Measurements from ENCODE around the gene BCL3. TPM values are rescaled to one million over a fixed set of nuclear protein-coding genes. Genes with fewer than 3 reads are reported as not detected.
"Not testable (repeated sequence)": the region's sequence is repeated elsewhere in the genome, so short reads cannot be mapped to it uniquely, and the experiment has no call there.

BCL3 gene
- total RNA-seq, 6 experiments from 2014 or later, result 12.9 to 20.1 (median 16.7) TPM

GRCh38 chr19:44777715-44778347, 29.3 kb downstream of the BCL3 start, which contains the start of gene CBLC:
TSS of gene CBLC (plus strand) at chr19:44777890. CDS start at chr19:44777932, 42 bp downstream.
- Mint-ChIP-seq H3K36me3 (ENCODE audit: low read depth) (no peaks in the 10 kb centered on the region; the same call in 1 of the 2 replicates), H3K27me3 (ENCODE audit: insufficient read depth) (no peaks in the 10 kb centered on the region), H3K4me3 (no peak within 1 kb of the TSS), H3K9me3 (no peaks in the 10 kb centered on the region), H3K4me1 (ENCODE audit: low read depth) (peaks cover 23% of the 10 kb centered on the region), H3K27ac (no peak within 1 kb of the TSS)
- TF ChIP-seq, protein P1, sequence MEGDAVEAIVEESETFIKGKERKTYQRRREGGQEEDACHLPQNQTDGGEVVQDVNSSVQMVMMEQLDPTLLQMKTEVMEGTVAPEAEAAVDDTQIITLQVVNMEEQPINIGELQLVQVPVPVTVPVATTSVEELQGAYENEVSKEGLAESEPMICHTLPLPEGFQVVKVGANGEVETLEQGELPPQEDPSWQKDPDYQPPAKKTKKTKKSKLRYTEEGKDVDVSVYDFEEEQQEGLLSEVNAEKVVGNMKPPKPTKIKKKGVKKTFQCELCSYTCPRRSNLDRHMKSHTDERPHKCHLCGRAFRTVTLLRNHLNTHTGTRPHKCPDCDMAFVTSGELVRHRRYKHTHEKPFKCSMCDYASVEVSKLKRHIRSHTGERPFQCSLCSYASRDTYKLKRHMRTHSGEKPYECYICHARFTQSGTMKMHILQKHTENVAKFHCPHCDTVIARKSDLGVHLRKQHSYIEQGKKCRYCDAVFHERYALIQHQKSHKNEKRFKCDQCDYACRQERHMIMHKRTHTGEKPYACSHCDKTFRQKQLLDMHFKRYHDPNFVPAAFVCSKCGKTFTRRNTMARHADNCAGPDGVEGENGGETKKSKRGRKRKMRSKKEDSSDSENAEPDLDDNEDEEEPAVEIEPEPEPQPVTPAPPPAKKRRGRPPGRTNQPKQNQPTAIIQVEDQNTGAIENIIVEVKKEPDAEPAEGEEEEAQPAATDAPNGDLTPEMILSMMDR (IDR thresholded peaks at IDR 0.05), result no peak
- no peak for DNase-seq

- Mint-ChIP-seq H3K27ac (no peak overlapping the region), H3K9me3 (no peaks in the 10 kb centered on the region), H3K36me3 (ENCODE audit: low read depth) (no peaks in the 10 kb centered on the region; the same call in 1 of the 2 replicates), H3K27me3 (ENCODE audit: insufficient read depth) (no peaks in the 10 kb centered on the region), H3K4me1 (ENCODE audit: low read depth) (peaks cover 11% of the 10 kb centered on the region), H3K4me3 (no peak overlapping the region)
- DNase-seq, result no peak
- TF ChIP-seq, protein P1 (IDR thresholded peaks at IDR 0.05), result no peak
Observed at GRCh38 chr19:44779150-44779549, 30.6 kb downstream of the BCL3 start.

DNA sequence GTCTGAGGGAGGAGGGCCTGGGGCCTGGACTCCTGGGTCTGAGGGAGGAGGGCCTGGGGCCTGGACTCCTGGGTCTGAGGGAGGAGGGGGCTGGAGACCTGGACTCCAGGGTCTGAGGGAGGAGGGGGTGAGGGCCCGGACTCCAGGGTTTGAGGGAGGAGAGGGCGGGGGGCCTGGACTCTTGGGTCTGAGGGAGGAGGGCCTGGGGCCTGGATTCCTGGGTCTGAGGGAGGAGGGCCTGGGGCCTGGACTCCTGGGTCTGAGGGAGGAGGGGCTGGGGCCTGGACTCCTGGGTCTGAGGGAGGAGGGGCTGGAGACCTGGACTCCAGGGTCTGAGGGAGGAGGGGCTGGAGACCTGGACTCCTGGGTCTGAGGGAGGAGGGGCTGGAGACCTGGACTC, 33.2 kb downstream of the BCL3 start:
- not testable (repeated sequence) for DNase-seq; H3K36me3 Mint-ChIP-seq (ENCODE audit: low read depth); H3K9me3 Mint-ChIP-seq; H3K4me1 Mint-ChIP-seq (ENCODE audit: low read depth); H3K27me3 Mint-ChIP-seq (ENCODE audit: insufficient read depth); H3K27ac Mint-ChIP-seq; H3K4me3 Mint-ChIP-seq

GRCh38 chr19:44782729-44783128, 34.2 kb downstream of the BCL3 start:
- no peak overlapping the region for H3K27ac Mint-ChIP-seq
- no peaks in the 10 kb centered on the region for H3K36me3 Mint-ChIP-seq (ENCODE audit: low read depth)
- peaks cover 7% of the 10 kb centered on the region for H3K4me1 Mint-ChIP-seq (ENCODE audit: low read depth)
- DNase-seq, result no peak
- H3K27me3 Mint-ChIP-seq (ENCODE audit: insufficient read depth), result no peaks in the 10 kb centered on the region
- no peaks in the 10 kb centered on the region for H3K9me3 Mint-ChIP-seq
- TF ChIP-seq, protein P1 (IDR thresholded peaks at IDR 0.05), result no peak
- no peak overlapping the region for H3K4me3 Mint-ChIP-seq

DNA sequence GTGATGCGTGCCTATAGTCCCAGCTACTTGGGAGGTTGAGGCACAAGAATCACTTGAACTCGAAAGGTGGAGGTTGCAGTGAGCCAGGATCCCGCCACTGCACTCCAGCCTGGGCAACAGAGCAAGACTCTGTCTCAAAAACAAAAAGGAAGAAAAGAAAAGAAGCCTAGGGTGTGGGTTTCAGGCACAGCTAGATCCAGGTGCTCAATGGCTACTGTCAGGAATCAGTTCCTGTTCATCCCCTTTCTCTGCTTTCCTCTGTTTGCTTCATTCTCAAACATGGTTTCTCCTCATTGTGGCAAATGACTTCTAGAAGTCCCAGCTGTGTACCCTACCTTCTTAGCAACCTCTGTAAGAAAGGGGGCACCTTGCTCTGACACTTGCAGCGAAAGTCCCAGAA, 35.0 kb downstream of the BCL3 start:
- no peaks in the 10 kb centered on the region for H3K9me3 Mint-ChIP-seq
- TF ChIP-seq, protein P1 (IDR thresholded peaks at IDR 0.05), result no peak
- H3K36me3 Mint-ChIP-seq (ENCODE audit: low read depth), result no peaks in the 10 kb centered on the region
- no peak overlapping the region for H3K27ac Mint-ChIP-seq
- no peak for DNase-seq
- H3K27me3 Mint-ChIP-seq (ENCODE audit: insufficient read depth), result no peaks in the 10 kb centered on the region
- H3K4me1 Mint-ChIP-seq (ENCODE audit: low read depth), result peaks cover 7% of the 10 kb centered on the region
- H3K4me3 Mint-ChIP-seq, result no peak overlapping the region

GRCh38 chr19:44785271-44785670, 36.8 kb downstream of the BCL3 start:
- no peak overlapping the region for H3K27ac Mint-ChIP-seq
- H3K4me1 Mint-ChIP-seq (ENCODE audit: low read depth), result peaks cover 7% of the 10 kb centered on the region
- H3K9me3 Mint-ChIP-seq, result no peaks in the 10 kb centered on the region
- H3K36me3 Mint-ChIP-seq (ENCODE audit: low read depth), result no peaks in the 10 kb centered on the region
- peaks cover 2% of the 10 kb centered on the region for H3K27me3 Mint-ChIP-seq (ENCODE audit: insufficient read depth)
- TF ChIP-seq, protein P1 (IDR thresholded peaks at IDR 0.05), result no peak
- DNase-seq, result no peak
- H3K4me3 Mint-ChIP-seq, result no peak overlapping the region
